ENCODE results near the gene EIF2S3B.

The EIF2S3B gene

DNA sequence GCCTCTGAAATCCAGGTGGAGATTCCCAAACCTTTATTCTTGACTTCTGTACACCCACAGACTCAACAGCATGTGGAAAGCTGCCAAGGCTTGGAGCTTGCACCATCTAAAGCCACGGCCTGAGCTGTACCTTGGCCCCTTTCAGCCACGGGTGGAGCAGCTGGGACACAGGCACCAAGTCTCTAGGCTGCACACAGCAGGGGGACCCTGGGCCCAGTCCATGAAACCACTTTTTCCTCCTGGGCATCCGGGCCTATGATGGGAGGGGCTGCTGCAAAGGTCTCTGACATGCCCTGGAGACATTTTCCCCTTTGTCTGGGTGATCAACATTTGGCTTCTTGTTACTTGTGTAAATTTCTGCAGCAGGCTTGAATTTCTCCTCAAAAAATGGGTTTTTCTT is 32.0 kb downstream of the EIF2S3B start:
- Histone ChIP-seq H3K27ac (ENCODE audit: low read length) (no peak overlapping the region), H3K4me3 (ENCODE audit: low read length) (no peak overlapping the region), H4K20me1 (ENCODE audit: insufficient read depth, low read length) (no peaks in the 10 kb centered on the region), H3K9me2 (replicated peaks; ENCODE audit: insufficient read depth, low read length) (no peaks in the 10 kb centered on the region), H3K36me3 (replicated peaks; ENCODE audit: insufficient read depth, low read length) (no peaks in the 10 kb centered on the region), H3K9me3 (replicated peaks; ENCODE audit: insufficient read depth, low read length) (no peaks in the 10 kb centered on the region), H2AFZ (ENCODE audit: low read length) (no peak overlapping the region), H3F3A (ENCODE audit: insufficient read depth, low read length) (no peaks in the 10 kb centered on the region), H3K79me2 (ENCODE audit: low read length) (no peaks in the 10 kb centered on the region), H3K4me2 (ENCODE audit: low read depth, low read length) (no peak overlapping the region), H3K4me1 (ENCODE audit: low read length) (no peaks in the 10 kb centered on the region), H3K9ac (ENCODE audit: low read length) (no peak overlapping the region), H3K27me3 (replicated peaks; ENCODE audit: insufficient read depth, low read length) (no peaks in the 10 kb centered on the region)
- no peak for TF ChIP-seq EZH2phosphoT487 (IDR thresholded peaks at IDR 0.05; ENCODE audit: low read length)
- TF ChIP-seq, protein P1, sequence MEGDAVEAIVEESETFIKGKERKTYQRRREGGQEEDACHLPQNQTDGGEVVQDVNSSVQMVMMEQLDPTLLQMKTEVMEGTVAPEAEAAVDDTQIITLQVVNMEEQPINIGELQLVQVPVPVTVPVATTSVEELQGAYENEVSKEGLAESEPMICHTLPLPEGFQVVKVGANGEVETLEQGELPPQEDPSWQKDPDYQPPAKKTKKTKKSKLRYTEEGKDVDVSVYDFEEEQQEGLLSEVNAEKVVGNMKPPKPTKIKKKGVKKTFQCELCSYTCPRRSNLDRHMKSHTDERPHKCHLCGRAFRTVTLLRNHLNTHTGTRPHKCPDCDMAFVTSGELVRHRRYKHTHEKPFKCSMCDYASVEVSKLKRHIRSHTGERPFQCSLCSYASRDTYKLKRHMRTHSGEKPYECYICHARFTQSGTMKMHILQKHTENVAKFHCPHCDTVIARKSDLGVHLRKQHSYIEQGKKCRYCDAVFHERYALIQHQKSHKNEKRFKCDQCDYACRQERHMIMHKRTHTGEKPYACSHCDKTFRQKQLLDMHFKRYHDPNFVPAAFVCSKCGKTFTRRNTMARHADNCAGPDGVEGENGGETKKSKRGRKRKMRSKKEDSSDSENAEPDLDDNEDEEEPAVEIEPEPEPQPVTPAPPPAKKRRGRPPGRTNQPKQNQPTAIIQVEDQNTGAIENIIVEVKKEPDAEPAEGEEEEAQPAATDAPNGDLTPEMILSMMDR (IDR thresholded peaks at IDR 0.05; ENCODE audit: low read length) = no peak
- TF ChIP-seq EZH2 (optimal IDR thresholded peaks at IDR 0.05; ENCODE audit: low read depth, low read length) = no peak
- DNase-seq = no peak

DNA sequence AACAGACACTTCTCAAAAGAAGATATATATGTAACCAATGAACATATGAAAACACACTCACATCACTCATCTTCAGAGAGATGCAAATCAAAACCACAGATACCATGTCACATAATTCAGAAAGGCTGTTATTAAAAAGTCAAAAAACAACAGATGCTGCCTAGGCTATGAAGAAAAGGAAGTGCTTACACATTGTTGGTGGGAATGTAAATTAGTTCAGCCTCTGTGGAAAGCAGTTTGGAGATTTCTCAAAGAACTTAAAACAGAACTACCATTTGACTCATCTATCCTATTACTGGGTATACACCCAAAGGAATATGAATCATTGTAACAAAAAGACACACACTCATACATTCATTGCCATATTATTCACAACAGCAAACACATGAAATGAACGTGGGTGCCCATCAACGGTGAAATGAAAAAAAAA is 35.1 kb downstream of the EIF2S3B start:
- Histone ChIP-seq H3K9ac (ENCODE audit: low read length) (no peak overlapping the region), H3K9me2 (replicated peaks; ENCODE audit: insufficient read depth, low read length) (no peaks in the 10 kb centered on the region), H3K4me3 (ENCODE audit: low read length) (no peak overlapping the region), H4K20me1 (ENCODE audit: insufficient read depth, low read length) (no peaks in the 10 kb centered on the region), H3K4me1 (ENCODE audit: low read length) (no peaks in the 10 kb centered on the region), H3K9me3 (replicated peaks; ENCODE audit: insufficient read depth, low read length) (no peaks in the 10 kb centered on the region), H3F3A (ENCODE audit: insufficient read depth, low read length) (no peaks in the 10 kb centered on the region), H3K27me3 (replicated peaks; ENCODE audit: insufficient read depth, low read length) (no peaks in the 10 kb centered on the region), H3K36me3 (replicated peaks; ENCODE audit: insufficient read depth, low read length) (no peaks in the 10 kb centered on the region), H2AFZ (ENCODE audit: low read length) (no peak overlapping the region), H3K79me2 (ENCODE audit: low read length) (no peaks in the 10 kb centered on the region), H3K27ac (ENCODE audit: low read length) (no peak overlapping the region), H3K4me2 (ENCODE audit: low read depth, low read length) (no peak overlapping the region)
- TF ChIP-seq, protein P1 (IDR thresholded peaks at IDR 0.05; ENCODE audit: low read length) = no peak
- no peak for DNase-seq

DNA sequence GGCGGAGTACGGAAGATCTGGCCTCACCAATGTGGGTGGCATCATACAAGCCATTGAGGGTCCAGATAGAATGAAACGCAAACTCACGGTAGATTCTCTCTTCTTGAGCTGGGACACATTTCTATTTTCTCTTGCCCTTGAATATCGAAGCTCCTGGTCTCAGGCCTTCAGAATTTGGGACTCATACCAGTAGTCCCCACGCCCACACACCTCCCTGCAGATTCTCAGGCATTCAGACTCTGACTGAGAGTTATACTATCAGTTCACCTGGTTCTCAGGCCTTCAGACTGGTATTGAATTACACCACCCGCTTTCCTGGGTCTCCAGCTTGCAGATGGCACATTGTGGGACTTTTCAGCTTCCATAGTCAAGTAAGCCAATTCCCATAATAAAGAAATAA is 37.8 kb downstream of the EIF2S3B start:
- Histone ChIP-seq H3K27ac (ENCODE audit: low read length) (no peak overlapping the region), H3K4me1 (ENCODE audit: low read length) (no peaks in the 10 kb centered on the region), H3K9me2 (replicated peaks; ENCODE audit: insufficient read depth, low read length) (no peaks in the 10 kb centered on the region), H3K36me3 (replicated peaks; ENCODE audit: insufficient read depth, low read length) (no peaks in the 10 kb centered on the region), H3K9ac (ENCODE audit: low read length) (no peak overlapping the region), H3K27me3 (replicated peaks; ENCODE audit: insufficient read depth, low read length) (no peaks in the 10 kb centered on the region), H3K4me3 (ENCODE audit: low read length) (no peak overlapping the region), H4K20me1 (ENCODE audit: insufficient read depth, low read length) (no peaks in the 10 kb centered on the region), H3K79me2 (ENCODE audit: low read length) (no peaks in the 10 kb centered on the region), H2AFZ (ENCODE audit: low read length) (no peak overlapping the region), H3K4me2 (ENCODE audit: low read depth, low read length) (no peak overlapping the region), H3K9me3 (replicated peaks; ENCODE audit: insufficient read depth, low read length) (no peaks in the 10 kb centered on the region), H3F3A (ENCODE audit: insufficient read depth, low read length) (no peaks in the 10 kb centered on the region)
- no peak for DNase-seq
- TF ChIP-seq, protein P1 (IDR thresholded peaks at IDR 0.05; ENCODE audit: low read length) = no peak
- no peak for TF ChIP-seq EZH2phosphoT487 (IDR thresholded peaks at IDR 0.05; ENCODE audit: low read length)

DNA sequence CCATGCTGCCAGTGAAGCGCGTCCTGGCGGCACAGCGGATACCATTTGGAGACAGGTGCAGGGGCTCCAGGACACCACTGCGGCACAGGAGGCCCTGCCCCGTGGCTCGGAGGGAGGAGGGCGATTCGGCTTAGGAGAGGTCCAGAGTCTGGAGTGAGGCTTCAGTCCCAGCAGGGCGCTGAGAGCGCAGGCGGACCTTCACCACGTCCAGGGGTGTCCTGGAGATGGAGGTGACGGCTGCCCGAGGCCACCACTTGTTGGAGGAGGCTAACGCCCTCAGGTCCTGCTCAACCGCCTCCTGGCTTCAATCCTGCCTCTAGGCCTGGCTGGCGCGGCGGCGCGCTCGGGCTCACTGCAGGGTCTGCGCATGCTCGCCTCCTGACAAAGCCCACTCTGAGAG is 45.7 kb downstream of the EIF2S3B start:
- TF ChIP-seq EZH2phosphoT487 (IDR thresholded peaks at IDR 0.05; ENCODE audit: low read length) (no peak), EZH2 (optimal IDR thresholded peaks at IDR 0.05; ENCODE audit: low read depth, low read length) (no peak)
- TF ChIP-seq, protein P1 (IDR thresholded peaks at IDR 0.05; ENCODE audit: low read length) = no peak
- Histone ChIP-seq H3K4me3 (ENCODE audit: low read length) (no peak overlapping the region), H3K4me2 (ENCODE audit: low read depth, low read length) (no peak overlapping the region), H3K27ac (ENCODE audit: low read length) (no peak overlapping the region), H2AFZ (ENCODE audit: low read length) (no peak overlapping the region), H4K20me1 (ENCODE audit: insufficient read depth, low read length) (no peaks in the 10 kb centered on the region), H3K79me2 (ENCODE audit: low read length) (no peaks in the 10 kb centered on the region), H3K36me3 (replicated peaks; ENCODE audit: insufficient read depth, low read length) (no peaks in the 10 kb centered on the region), H3K9ac (ENCODE audit: low read length) (no peak overlapping the region), H3K4me1 (ENCODE audit: low read length) (no peaks in the 10 kb centered on the region), H3K27me3 (replicated peaks; ENCODE audit: insufficient read depth, low read length) (peaks cover 16% of the 10 kb centered on the region), H3K9me3 (replicated peaks; ENCODE audit: insufficient read depth, low read length) (no peaks in the 10 kb centered on the region), H3K9me2 (replicated peaks; ENCODE audit: insufficient read depth, low read length) (no peaks in the 10 kb centered on the region), H3F3A (ENCODE audit: insufficient read depth, low read length) (no peaks in the 10 kb centered on the region)
- no peak for DNase-seq

Measured in MM.1S (cell line).